NCI-H510A treated with DMSO at 0.1 percent for 48 hours (cell line): ENCODE results near the gene MRPL38.
"Not testable (repeated sequence)": the region's sequence is repeated elsewhere in the genome, so short reads cannot be mapped to it uniquely, and the experiment has no call there.

Experiments used
- DNase-seq: peaks from one replicate; lab custom pipeline; 2025; lab: John Stamatoyannopoulos, UW

MRPL38 gene

GRCh38 chr17:75896415-75897159 is 8.1 kb downstream of the MRPL38 start, which contains the start of gene TRIM65:
TSS of gene TRIM65 (minus strand) at chr17:75896951. CDS start at chr17:75896937, 14 bp downstream.
- peak; percentile 41 for DNase-seq

DNA sequence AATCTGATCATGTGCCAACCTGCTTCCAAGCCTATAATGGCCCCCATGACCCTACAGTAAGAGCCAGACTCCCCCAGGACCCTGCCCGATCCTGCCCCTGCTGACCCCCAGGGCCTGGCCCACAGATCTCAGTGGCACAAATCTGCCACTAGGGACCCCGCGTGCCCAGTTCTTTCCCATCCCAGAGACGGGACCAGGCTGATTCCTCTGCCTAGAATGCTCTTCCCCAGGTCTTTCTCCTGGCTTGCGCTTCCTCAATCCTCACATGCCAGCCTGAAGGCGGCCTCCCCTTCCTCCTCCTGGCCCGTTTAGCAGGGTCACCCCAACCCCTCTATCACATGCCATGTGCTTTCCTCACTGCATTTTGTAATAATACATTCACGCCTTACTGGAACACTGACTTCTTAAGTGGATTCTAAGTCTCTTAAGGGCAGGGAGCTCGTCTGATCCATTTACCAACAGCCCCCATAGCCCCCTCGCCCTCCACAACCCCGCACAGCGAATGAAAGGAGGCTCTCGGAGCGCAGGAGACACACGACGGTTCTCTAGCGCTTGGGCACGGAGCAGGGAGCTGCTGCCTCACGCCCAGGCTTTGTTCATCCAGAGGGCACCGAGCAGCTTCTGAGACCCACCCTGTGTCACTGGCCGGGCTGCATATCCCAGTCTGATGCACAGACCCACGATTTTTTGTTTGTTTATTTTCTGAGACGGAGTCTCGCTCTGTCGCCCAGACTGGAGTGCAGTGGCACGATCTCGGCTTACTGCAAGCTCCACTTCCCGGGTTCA is 9.1 kb downstream of the MRPL38 start:
- no peak for DNase-seq

GRCh38 chr17:75894049-75894733 is 10.5 kb downstream of the MRPL38 start:
- no peak for DNase-seq

- no peak for DNase-seq
These were observed 11.2 kb downstream of the MRPL38 start for GRCh38 chr17:75893305-75894048.

GRCh38 chr17:75892556-75893224 is 12.0 kb downstream of the MRPL38 start:
- no peak for DNase-seq

DNA sequence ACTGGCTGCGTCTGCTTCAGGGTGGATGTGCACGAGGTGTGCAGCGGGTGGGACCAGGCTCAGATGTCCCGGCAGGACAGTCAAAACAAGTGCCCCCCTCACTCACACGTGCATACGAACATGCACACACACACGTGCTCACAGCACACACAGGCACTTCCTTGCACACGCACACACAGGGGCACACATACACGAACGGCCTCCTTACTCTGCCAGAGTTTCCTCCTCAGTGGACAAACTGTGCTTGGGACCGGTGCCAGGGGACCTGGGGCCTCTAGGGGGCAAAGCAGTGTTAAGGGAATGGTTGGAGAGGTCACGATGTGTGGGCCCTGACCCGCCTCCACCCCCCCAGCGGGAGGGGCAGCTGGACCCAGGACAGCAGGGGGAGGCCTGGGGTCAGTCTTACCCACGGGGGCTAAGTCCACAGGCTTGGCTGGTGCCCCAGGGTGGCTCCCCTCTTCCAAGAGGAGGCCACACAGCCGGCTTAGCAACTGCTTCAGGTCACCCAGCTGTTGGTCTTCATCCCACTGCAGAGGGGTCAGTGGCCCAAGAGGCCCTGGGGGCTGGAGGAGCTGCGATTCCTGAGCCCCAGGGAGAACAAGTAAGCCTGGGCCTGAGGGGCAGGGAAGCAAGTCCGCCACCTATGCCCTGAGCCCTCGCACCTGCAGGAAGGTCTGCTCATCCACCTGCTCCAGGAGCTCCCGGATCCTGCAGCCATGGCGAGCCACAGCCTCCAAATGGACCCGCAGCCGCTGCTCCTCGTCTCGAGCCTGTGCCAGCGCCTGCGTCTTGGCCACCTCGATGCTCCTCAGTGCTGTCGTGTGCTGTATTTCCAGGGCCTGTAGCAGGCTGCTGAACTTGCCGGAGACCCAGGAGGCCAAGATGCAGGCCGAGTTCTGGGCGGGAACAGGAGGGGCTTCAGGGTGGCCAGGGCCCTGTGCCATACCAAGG is 12.8 kb downstream of the MRPL38 start:
- no peak for DNase-seq

- no peak for DNase-seq
These were observed 13.6 kb downstream of the MRPL38 start for GRCh38 chr17:75891022-75891604.

DNA sequence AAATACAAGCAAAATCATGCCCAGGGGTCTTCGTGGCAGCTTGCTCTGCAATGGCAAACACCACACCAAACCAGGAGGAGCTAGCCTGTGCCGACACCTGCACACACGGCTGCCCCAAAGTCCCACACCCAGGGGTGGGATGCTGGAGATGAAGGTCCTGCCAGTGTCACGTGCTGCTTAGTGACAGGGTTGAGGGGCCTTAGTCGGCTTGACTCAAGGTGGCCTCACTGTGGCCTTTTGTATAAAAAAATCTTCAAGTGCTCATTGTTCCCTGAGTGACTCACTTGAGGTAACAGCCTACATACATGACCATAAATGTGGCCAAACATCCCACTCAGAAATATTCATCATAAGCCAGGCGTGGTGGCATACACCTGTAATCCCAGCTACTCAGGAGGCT is 15.2 kb downstream of the MRPL38 start:
- no peak for DNase-seq

DNA sequence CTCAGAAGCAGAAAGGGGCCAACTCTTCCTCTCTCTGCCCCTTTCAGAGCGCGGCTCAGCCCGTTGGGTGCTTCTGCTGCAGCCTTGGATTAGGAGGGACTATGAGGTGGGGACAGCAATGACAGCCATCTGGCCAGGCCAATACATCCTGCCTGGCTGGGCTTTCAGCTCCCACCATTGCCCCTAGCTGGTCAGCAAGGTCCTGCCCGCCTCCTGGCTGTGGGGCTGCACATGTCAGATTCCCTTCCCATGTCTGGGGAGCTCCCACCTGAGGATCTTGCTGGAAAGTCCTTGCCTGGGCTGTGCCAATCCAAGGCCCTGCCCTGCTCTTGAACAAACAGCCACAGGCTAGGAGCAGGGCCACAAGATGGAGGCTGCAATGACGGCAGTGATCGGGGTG is 16.2 kb downstream of the MRPL38 start:
- DNase-seq: no peak

DNA sequence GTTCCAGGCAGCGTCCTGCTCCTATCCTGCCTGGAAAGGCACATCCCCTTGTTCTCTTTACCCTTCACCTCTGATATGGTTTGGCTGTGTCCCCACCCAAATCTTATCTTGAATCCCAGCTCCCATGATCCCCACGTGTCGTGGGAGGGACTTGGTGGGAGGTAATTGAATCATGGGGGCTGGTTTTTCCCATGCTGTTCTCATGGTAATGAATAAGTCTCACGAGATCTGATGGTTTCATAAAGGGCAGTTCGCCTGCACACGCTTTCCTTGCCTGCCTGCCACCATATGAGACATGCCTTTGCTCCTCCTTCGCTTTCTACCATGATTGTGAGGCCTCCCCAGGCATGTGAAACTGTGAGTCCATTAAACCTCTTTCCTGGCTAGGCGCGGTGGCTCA is 18.8 kb downstream of the MRPL38 start:
- DNase-seq: not testable (repeated sequence)

GRCh38 chr17:75885431-75885830 is 19.3 kb downstream of the MRPL38 start:
- no peak for DNase-seq

DNA sequence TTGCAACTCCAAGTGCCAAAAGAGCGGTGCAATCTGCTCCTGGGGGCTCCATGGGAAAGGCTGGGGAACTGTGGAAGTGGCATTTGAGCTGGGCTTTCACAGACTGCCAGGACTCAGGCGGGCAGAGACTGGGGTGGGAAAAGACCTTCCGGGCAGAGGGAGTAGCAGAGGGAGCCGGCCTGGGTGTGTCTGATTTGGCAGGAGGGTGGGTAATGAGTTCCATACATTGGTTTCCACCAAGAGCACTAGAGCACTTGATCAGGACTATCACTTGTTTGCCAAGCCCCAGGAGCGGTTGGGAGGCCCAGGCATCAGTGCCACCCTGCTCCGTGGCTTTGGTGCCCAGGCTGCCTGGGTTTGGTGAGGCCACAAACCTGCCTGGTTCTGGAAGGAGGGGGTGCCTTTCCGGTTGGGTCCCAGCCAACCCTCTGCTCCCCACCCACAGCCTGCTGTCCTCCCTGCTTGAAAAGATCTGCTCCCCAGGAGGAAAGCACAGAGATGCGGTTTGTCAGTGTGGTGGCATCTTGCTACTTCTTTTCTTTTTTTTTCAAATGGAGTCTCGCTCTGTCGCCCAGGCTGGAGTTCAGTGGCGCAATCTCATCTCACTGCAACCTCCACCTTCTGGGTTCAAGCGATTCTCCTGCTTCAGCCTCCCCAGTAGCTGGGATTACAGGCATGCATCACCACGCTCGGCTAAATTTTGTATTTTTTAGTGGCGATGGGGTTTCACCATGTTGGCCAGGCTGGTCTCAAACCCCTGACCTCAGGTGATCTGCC is 22.8 kb downstream of the MRPL38 start:
- DNase-seq: no peak

GRCh38 chr17:75880266-75880665 is 24.4 kb downstream of the MRPL38 start:
- DNase-seq: no peak

DNA sequence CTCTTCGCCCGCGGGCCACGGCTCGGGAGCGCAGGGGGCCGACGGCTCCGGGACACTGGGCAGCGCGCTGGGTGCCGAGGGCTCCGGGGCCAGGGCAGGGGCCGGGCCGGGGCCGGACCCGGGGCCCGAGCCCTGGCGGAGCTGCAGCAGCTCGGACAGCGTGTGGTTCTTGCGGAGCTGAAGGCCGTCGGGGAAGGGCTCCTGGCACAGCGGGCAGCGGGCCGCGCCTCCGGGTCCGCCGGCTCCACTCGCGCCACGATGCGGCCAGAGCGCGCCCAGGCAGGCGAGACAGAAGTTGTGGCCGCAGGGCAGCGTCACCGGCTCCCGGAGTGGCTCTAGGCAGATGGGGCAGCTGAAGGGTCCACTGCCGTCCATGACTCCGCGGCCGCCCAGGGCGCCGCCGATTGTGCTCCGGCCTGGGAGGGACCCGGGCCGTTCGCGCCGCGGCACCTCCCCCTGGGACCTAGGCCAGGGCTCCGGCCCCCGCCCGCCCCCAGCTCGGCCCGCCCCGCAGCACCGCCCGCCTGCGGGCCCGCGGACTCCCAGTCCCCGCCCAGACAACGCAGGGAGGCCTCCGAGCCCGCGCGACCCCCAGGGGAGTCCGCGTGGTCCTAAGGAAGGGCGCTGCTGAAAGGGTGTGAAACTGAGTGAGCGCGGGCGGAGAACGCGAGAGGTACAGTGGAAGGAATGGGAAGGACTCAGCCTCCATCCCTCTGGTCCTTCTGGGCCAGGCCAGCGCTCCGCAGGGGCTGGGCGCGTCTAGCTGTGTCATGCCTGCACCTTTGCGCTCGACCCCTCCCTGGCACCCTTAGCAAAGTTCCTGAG is 26.3 kb downstream of the MRPL38 start, which contains the start of gene TRIM47:
Gene TRIM47 (minus strand): TSS at position 408 of the 825 bp plus-strand sequence. CDS start 33 bp downstream, at position 375.
- DNase-seq: peak; percentile 52

- peak; percentile 56 for DNase-seq
These were observed 26.9 kb downstream of the MRPL38 start for GRCh38 chr17:75877752-75878173.

- peak; percentile 55 for DNase-seq
These were observed 27.5 kb downstream of the MRPL38 start for GRCh38 chr17:75876938-75877751.
